ENCODE data around the gene OSBPL8.

Gene OSBPL8

GRCh38 chr12:76375939-76376338, 183.6 kb downstream of the OSBPL8 start:
- Histone ChIP-seq H3K4me2 (ENCODE audit: low read length, poor library complexity, severe bottlenecking) (no peak overlapping the region), H2BK5ac (ENCODE audit: low read depth, low read length, poor library complexity, severe bottlenecking) (no peak overlapping the region)
- DNase-seq: no peak

GRCh38 chr12:76375470-76375869, 184.1 kb downstream of the OSBPL8 start:
- peak overlapping the region; percentile 79 for H3K27ac ChIP-seq (ENCODE audit: low read length, poor library complexity, severe bottlenecking)
- peaks cover 0 to 95% of the 10 kb centered on the region in 2 experiments for H3K36me3 ChIP-seq (ENCODE audit: control insufficient read depth in 1 of 2, insufficient read depth in 2 of 2, low read depth in 1 of 2, low read length in 2 of 2)
- H2BK12ac ChIP-seq (ENCODE audit: low read length in 2 of 2): no peak overlapping the region
- no peaks in the 10 kb centered on the region for H3K79me1 ChIP-seq (replicated peaks; ENCODE audit: low read length, poor library complexity, severe bottlenecking)
- no peak overlapping the region for H2BK5ac ChIP-seq (ENCODE audit: low read depth, low read length, poor library complexity, severe bottlenecking)
- no peak overlapping the region for H4K8ac ChIP-seq (ENCODE audit: low read length)
- peaks cover 2% of the 10 kb centered on the region for H3K4me1 ChIP-seq (ENCODE audit: control insufficient read depth, insufficient read depth, low read depth, low read length)
- no peak overlapping the region for H2AK5ac ChIP-seq (ENCODE audit: low read length, severe bottlenecking)
- no peak overlapping the region for H4K91ac ChIP-seq (ENCODE audit: low read length)
- H3K23ac ChIP-seq (ENCODE audit: low read length in 2 of 2): no peak overlapping the region
- DNase-seq: no peak
- H2AFZ ChIP-seq (ENCODE audit: low read depth, low read length): no peak overlapping the region
- no peak overlapping the region for H3K4me3 ChIP-seq (ENCODE audit: insufficient read depth in 1 of 2, low read depth in 1 of 2, low read length in 2 of 2)
- no peak overlapping the region for H3K4me2 ChIP-seq (ENCODE audit: low read length, poor library complexity, severe bottlenecking)
- WGBS: 100% methylated on average over 1 of the region's 1 CpG
- no peak overlapping the region for H2BK120ac ChIP-seq (ENCODE audit: low read depth, low read length)
- no peaks in the 10 kb centered on the region for H3K9me3 ChIP-seq (ENCODE audit: control insufficient read depth, low read length)
- no peak overlapping the region for H3K9ac ChIP-seq (ENCODE audit: low read length)
- no peak overlapping the region for H3K14ac ChIP-seq (ENCODE audit: low read length in 2 of 2)
- H3K18ac ChIP-seq (ENCODE audit: low read depth in 1 of 2, low read length in 2 of 2): no peak overlapping the region
- no peak overlapping the region for H2BK15ac ChIP-seq (ENCODE audit: low read depth, poor library complexity, severe bottlenecking)
- H3K27me3 ChIP-seq (ENCODE audit: control insufficient read depth in 1 of 2, insufficient read depth in 1 of 2, low read length in 2 of 2): no peaks in the 10 kb centered on the region
- no peak overlapping the region for H3K4ac ChIP-seq (ENCODE audit: low read depth in 1 of 2, low read length in 2 of 2)

More at GRCh38 chr12:76375939-76376338, 183.6 kb downstream of the OSBPL8 start:
- Histone ChIP-seq H3K36me3 (ENCODE audit: control insufficient read depth in 1 of 2, insufficient read depth in 2 of 2, low read depth in 1 of 2, low read length in 2 of 2) (peaks cover 0 to 95% of the 10 kb centered on the region in 2 experiments), H2BK12ac (ENCODE audit: low read length in 2 of 2) (no peak overlapping the region), H2BK15ac (ENCODE audit: low read depth, poor library complexity, severe bottlenecking) (no peak overlapping the region), H3K9me3 (ENCODE audit: control insufficient read depth, low read length) (no peaks in the 10 kb centered on the region), H3K9ac (ENCODE audit: low read length) (no peak overlapping the region), H3K27ac (ENCODE audit: low read length, poor library complexity, severe bottlenecking) (peak overlapping the region; percentile 80), H2BK120ac (ENCODE audit: low read depth, low read length) (no peak overlapping the region), H3K27me3 (ENCODE audit: control insufficient read depth in 1 of 2, insufficient read depth in 1 of 2, low read length in 2 of 2) (no peaks in the 10 kb centered on the region), H3K4me3 (ENCODE audit: insufficient read depth in 1 of 2, low read depth in 1 of 2, low read length in 2 of 2) (no peak overlapping the region), H4K91ac (ENCODE audit: low read length) (no peak overlapping the region), H3K14ac (ENCODE audit: low read length in 2 of 2) (no peak overlapping the region), H2AFZ (ENCODE audit: low read depth, low read length) (no peak overlapping the region), H3K4me1 (ENCODE audit: control insufficient read depth, insufficient read depth, low read depth, low read length) (peaks cover 2% of the 10 kb centered on the region), H2AK5ac (ENCODE audit: low read length, severe bottlenecking) (no peak overlapping the region), H4K8ac (ENCODE audit: low read length) (no peak overlapping the region), H3K23ac (ENCODE audit: low read length in 2 of 2) (no peak overlapping the region), H3K18ac (ENCODE audit: low read depth in 1 of 2, low read length in 2 of 2) (no peak overlapping the region), H3K4ac (ENCODE audit: low read depth in 1 of 2, low read length in 2 of 2) (no peak overlapping the region), H3K79me1 (replicated peaks; ENCODE audit: low read length, poor library complexity, severe bottlenecking) (no peaks in the 10 kb centered on the region)

GRCh38 chr12:76374386-76375020, 185.1 kb downstream of the OSBPL8 start:
- Histone ChIP-seq H3K4me2 (ENCODE audit: low read length, poor library complexity, severe bottlenecking) (peak overlapping the region; percentile 44), H3K4ac (ENCODE audit: low read depth in 1 of 2, low read length in 2 of 2) (no peak overlapping the region), H2BK15ac (ENCODE audit: low read depth, poor library complexity, severe bottlenecking) (no peak overlapping the region), H2BK12ac (ENCODE audit: low read length in 2 of 2) (no peak overlapping the region), H2BK5ac (ENCODE audit: low read depth, low read length, poor library complexity, severe bottlenecking) (no peak overlapping the region), H3K9me3 (ENCODE audit: control insufficient read depth, low read length) (no peaks in the 10 kb centered on the region), H3K36me3 (ENCODE audit: control insufficient read depth in 1 of 2, insufficient read depth in 2 of 2, low read depth in 1 of 2, low read length in 2 of 2) (peaks cover 0 to 96% of the 10 kb centered on the region in 2 experiments), H3K27ac (ENCODE audit: low read length, poor library complexity, severe bottlenecking) (peak overlapping the region; percentile 91), H3K14ac (ENCODE audit: low read length in 2 of 2) (no peak overlapping the region), H2AFZ (ENCODE audit: low read depth, low read length) (no peak overlapping the region), H3K27me3 (ENCODE audit: control insufficient read depth in 1 of 2, insufficient read depth in 1 of 2, low read length in 2 of 2) (no peaks in the 10 kb centered on the region), H3K79me1 (replicated peaks; ENCODE audit: low read length, poor library complexity, severe bottlenecking) (no peaks in the 10 kb centered on the region), H4K8ac (ENCODE audit: low read length) (no peak overlapping the region), H4K91ac (ENCODE audit: low read length) (no peak overlapping the region), H3K4me1 (ENCODE audit: control insufficient read depth, insufficient read depth, low read depth, low read length) (peaks cover 2% of the 10 kb centered on the region), H2BK120ac (ENCODE audit: low read depth, low read length) (no peak overlapping the region), H3K18ac (ENCODE audit: low read depth in 1 of 2, low read length in 2 of 2) (no peak overlapping the region), H3K9ac (ENCODE audit: low read length) (peak overlapping the region; percentile 13), H2AK5ac (ENCODE audit: low read length, severe bottlenecking) (peak overlapping the region; percentile 5), H3K4me3 (ENCODE audit: insufficient read depth in 1 of 2, low read depth in 1 of 2, low read length in 2 of 2) (no peak overlapping the region), H3K23ac (ENCODE audit: low read length in 2 of 2) (no peak overlapping the region)
- no peak for DNase-seq
- 100% methylated on average over 1 of the region's 1 CpG for WGBS

- no peak overlapping the region for H3K23ac ChIP-seq (ENCODE audit: low read length in 2 of 2)
- H2AK5ac ChIP-seq (ENCODE audit: low read length, severe bottlenecking): no peak overlapping the region
- H3K14ac ChIP-seq (ENCODE audit: low read length in 2 of 2): no peak overlapping the region
- H3K4me2 ChIP-seq (ENCODE audit: low read length, poor library complexity, severe bottlenecking): no peak overlapping the region
- H4K91ac ChIP-seq (ENCODE audit: low read length): no peak overlapping the region
- H3K27ac ChIP-seq (ENCODE audit: low read length, poor library complexity, severe bottlenecking): no peak overlapping the region
- WGBS: 100% methylated on average over 1 of the region's 1 CpG
- H3K4ac ChIP-seq (ENCODE audit: low read depth in 1 of 2, low read length in 2 of 2): no peak overlapping the region
- no peak overlapping the region for H2BK15ac ChIP-seq (ENCODE audit: low read depth, poor library complexity, severe bottlenecking)
- H3K4me1 ChIP-seq (ENCODE audit: control insufficient read depth, insufficient read depth, low read depth, low read length): no peaks in the 10 kb centered on the region
- no peak overlapping the region for H3K18ac ChIP-seq (ENCODE audit: low read depth in 1 of 2, low read length in 2 of 2)
- no peak overlapping the region for H3K4me3 ChIP-seq (ENCODE audit: insufficient read depth in 1 of 2, low read depth in 1 of 2, low read length in 2 of 2)
- DNase-seq: no peak
- no peak overlapping the region for H2BK5ac ChIP-seq (ENCODE audit: low read depth, low read length, poor library complexity, severe bottlenecking)
- no peak overlapping the region for H3K9ac ChIP-seq (ENCODE audit: low read length)
- no peak overlapping the region for H4K8ac ChIP-seq (ENCODE audit: low read length)
- no peaks in the 10 kb centered on the region for H3K27me3 ChIP-seq (ENCODE audit: control insufficient read depth in 1 of 2, insufficient read depth in 1 of 2, low read length in 2 of 2)
- H3K79me1 ChIP-seq (replicated peaks; ENCODE audit: low read length, poor library complexity, severe bottlenecking): peaks cover 2% of the 10 kb centered on the region
- peaks cover 10% of the 10 kb centered on the region for H3K9me3 ChIP-seq (ENCODE audit: control insufficient read depth, low read length)
- H2BK12ac ChIP-seq (ENCODE audit: low read length in 2 of 2): no peak overlapping the region
- no peak overlapping the region for H2BK120ac ChIP-seq (ENCODE audit: low read depth, low read length)
- no peak overlapping the region for H2AFZ ChIP-seq (ENCODE audit: low read depth, low read length)
- peaks cover 6 to 90% of the 10 kb centered on the region in 2 experiments for H3K36me3 ChIP-seq (ENCODE audit: control insufficient read depth in 1 of 2, insufficient read depth in 2 of 2, low read depth in 1 of 2, low read length in 2 of 2)
These were observed 191.3 kb downstream of the OSBPL8 start for GRCh38 chr12:76368230-76368629.
